GM13977 (cell line): ENCODE results near the gene MALRD1.

Source experiments
- DNase-seq: peaks from one replicate; pipeline ENCODE4 v3.0.0; 2012; ENCODE audit warnings: low spot score
- in situ Hi-C: fragments of 300-500 bp; cut with MboI; formaldehyde crosslinking; loops from one replicate; pipeline ENCODE4 v1.12.0; 2022; ENCODE audit warnings: low sequenced_read_pairs, low pct_unique_long_range_greater_than_20kb, mixed read lengths, inconsistent platforms; ENCODE audit not compliant: unreplicated experiment
- TF ChIP-seq, protein P1 (sequence below): IDR thresholded peaks from 2 replicates; pipeline ENCODE4 v1.5.1; 2012; ENCODE audit warnings: mild to moderate bottlenecking, control low read depth; ENCODE audit not compliant: insufficient read depth; ENCODE audit errors: extremely low read depth, missing control alignments

The MALRD1 gene

DNA sequence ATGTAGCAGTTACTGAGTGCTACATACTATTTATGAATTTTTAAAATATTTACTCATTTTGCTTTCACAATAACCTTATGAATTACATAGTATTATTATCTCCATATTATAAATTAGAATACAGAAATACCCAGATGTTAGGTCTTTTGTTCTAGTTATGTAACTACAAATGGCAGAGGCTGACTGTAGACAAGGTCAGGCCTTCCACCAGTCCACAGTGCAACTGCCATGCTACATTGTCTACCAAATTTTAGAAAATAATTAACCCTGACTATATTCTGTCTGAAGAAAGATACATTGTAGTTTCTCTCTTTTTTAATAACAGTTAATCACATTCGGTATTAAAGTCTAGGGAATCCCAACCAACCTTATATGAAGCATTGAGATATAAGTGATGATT lies 280.9 kb downstream of the MALRD1 start:
- DNase-seq, result no peak
- TF ChIP-seq, protein P1, sequence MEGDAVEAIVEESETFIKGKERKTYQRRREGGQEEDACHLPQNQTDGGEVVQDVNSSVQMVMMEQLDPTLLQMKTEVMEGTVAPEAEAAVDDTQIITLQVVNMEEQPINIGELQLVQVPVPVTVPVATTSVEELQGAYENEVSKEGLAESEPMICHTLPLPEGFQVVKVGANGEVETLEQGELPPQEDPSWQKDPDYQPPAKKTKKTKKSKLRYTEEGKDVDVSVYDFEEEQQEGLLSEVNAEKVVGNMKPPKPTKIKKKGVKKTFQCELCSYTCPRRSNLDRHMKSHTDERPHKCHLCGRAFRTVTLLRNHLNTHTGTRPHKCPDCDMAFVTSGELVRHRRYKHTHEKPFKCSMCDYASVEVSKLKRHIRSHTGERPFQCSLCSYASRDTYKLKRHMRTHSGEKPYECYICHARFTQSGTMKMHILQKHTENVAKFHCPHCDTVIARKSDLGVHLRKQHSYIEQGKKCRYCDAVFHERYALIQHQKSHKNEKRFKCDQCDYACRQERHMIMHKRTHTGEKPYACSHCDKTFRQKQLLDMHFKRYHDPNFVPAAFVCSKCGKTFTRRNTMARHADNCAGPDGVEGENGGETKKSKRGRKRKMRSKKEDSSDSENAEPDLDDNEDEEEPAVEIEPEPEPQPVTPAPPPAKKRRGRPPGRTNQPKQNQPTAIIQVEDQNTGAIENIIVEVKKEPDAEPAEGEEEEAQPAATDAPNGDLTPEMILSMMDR, result no peak
- in situ Hi-C loops, result no loop called here

DNA sequence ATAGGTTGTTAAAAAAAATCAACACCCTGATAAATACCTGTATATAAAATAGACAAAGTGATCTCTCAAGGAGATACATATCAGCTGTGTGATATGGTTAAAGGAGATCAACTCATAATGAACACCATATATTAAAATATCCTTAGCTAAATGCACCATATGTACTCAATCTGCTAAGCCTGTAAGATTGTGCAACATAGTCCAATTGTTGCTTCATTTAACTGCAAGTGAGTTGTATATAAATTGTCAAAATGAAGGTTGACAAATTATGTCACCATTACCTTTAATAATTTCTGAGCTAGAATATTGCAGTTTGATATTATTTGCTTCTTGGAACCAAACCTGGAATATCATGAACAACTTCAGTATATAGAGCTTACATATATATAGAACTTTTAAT lies 283.7 kb downstream of the MALRD1 start:
- TF ChIP-seq, protein P1, result no peak

DNA sequence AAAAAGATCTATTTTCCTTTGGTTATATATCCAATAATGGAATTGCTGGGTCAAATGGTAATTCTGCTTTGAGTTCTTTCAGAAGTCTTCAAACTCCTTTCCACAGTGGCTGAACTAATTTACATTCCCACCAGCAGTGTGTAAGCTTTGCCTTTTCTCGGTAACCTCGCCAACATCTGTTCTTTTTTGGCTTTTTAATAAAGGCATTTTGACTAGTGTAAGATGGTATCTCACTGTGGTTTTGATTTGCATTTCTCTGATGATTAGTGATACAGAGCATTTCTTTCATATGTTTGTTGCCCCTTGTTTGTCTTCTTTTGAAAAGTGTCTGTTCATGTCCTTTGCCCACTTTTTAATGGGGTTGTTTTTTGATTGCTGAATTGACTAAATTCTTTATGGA lies 285.0 kb downstream of the MALRD1 start:
- TF ChIP-seq, protein P1, result no peak
- in situ Hi-C loops, result no loop called here
- no peak for DNase-seq

More for the DNA sequence above, 283.7 kb downstream of the MALRD1 start:
- in situ Hi-C loops, result no loop called here
- DNase-seq, result no peak

DNA sequence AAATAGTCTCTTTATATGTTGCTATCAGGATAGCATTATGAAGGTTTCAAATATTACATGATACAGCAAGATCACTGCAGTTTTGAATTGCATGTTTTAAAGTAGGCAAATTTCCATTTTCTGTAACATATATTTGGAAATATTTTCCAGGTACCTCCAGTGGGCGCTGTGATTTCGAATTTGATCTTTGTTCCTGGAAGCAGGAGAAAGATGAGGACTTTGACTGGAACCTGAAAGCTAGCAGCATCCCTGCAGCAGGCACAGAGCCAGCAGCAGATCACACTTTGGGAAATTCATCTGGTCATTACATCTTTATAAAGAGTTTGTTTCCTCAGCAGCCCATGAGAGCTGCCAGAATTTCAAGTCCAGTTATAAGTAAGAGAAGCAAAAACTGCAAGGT lies 299.0 kb downstream of the MALRD1 start:
- TF ChIP-seq, protein P1, result no peak
- in situ Hi-C loops, result no loop called here
- DNase-seq, result no peak

DNA sequence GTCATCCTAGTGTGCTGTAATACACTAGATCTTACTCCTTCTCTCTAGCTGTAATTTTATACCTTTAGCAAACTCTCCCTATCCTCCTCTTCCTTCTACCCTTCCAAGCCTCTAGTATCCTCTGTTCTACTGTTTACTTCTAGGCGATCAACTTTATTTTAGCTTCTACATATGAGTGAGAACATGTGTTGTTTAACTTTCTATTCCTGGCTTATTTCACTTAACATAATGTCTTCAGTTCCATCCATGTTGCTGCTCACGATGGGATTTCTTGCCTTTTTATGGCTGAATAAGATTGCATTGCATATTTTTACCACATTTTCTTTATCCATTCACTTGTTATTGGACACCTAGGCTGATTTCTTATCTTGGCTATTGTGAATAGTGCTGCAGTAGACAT lies 318.6 kb downstream of the MALRD1 start:
- in situ Hi-C loops, result no loop called here
- no peak for DNase-seq
- TF ChIP-seq, protein P1, result no peak

DNA sequence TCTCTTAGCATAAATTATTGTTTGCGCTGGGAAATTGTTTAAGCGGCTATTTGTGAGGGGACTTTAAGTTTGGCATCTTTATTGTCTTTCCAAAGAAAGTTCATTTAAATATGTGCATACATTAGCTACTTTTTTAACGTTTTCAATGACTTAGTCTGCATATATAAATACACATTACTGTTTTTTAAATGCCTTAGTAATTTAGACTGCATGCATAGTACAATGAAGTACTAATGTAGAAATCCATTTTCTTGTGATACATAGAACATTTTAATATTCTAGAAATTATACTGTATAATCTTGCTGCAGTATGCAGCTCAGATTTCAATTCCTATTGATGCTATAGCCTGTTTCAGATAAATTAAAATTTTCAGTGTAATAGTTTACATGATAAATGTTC lies 325.4 kb downstream of the MALRD1 start:
- in situ Hi-C loops, result no loop called here
- TF ChIP-seq, protein P1, result no peak
- no peak for DNase-seq
